SJSA1 (cell line): ENCODE results near the gene MYOM1. TPM values are rescaled to one million over a fixed set of nuclear protein-coding genes. Genes with fewer than 3 reads are reported as not detected.
A peak's percentile ranks its signal among the peaks of the same experiment; 100 is the strongest.

Experiments used
- DNase-seq, 2 experiments: peaks; one replicate each; pipeline ENCODE4 v3.0.0-alpha.2; 2015 to 2020; ENCODE audit warnings: low spot score in 2 of 2, low read depth in 1 of 2
- H3K27ac ChIP-seq: fragments of 250-450 bp; sonication (Bioruptor Pico); 2 replicates; pipeline ENCODE4 v1.5.1; 2020; ENCODE audit warnings: mild to moderate bottlenecking, moderate library complexity
- H3K27me3 ChIP-seq: fragments of 250-450 bp; sonication (Bioruptor Pico); replicated peaks from 2 replicates; pipeline ENCODE4 v1.5.1; 2020; ENCODE audit warnings: mild to moderate bottlenecking, moderate library complexity
- H3K36me3 ChIP-seq: fragments of 250-450 bp; sonication (Bioruptor Pico); 2 replicates; pipeline ENCODE4 v1.5.1; 2020; ENCODE audit warnings: mild to moderate bottlenecking
- H3K4me1 ChIP-seq: fragments of 250-450 bp; sonication (Bioruptor Pico); replicated peaks from 2 replicates; pipeline ENCODE4 v1.6.1; 2021; ENCODE audit warnings: mild to moderate bottlenecking
- H3K4me3 ChIP-seq: fragments of 250-450 bp; sonication (Bioruptor Pico); 2 replicates; pipeline ENCODE4 v1.5.1; 2020; ENCODE audit warnings: mild to moderate bottlenecking
- H3K9me3 ChIP-seq: fragments of 250-450 bp; sonication (Bioruptor Pico); replicated peaks from 2 replicates; pipeline ENCODE4 v1.5.1; 2020; ENCODE audit warnings: mild to moderate bottlenecking
- total RNA-seq: library from RNA; depleted of rRNA; stranded (reverse); fragments of >200 nt; shearing (Covaris generic); gene quantifications from 2 replicates; pipeline ENCODE4 v1.2.3, GENCODE V29; 2014

The MYOM1 gene
- total RNA-seq, 1 experiment from 2014 or later = not detected

DNA sequence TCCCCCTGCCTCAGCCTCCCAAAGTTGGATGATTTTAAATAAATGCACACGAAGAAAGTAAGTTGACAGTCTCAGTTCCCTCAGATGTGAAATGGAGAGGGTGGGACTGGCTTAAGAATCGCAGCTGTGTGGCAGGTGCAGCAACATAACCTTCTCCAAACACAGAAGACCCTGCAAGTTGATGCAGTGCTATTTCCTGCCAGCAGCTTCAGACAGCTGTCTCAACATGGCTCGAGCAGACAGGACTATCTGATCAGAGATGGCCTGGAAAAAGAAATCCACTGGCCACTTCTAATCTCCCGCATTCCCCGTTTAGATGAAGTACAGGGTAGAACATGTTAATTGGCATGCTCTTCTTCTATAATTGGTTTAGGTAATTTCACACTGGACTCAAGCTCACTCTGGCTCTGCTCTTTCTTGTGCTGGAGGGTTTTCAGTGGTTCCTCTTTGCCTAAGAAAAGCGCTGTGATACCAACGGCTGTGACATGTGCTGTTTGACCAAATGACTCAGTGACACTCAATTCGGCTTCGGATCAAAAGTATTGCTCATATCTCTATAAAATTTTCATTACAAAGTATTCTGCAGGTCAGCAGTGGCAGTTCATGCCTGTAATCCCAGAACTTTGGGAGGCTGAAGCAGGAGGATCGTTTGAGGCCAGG is 40.2 kb downstream of the MYOM1 start:
- no peaks in the 10 kb centered on the region for H3K27me3 ChIP-seq
- H3K36me3 ChIP-seq = no peaks in the 10 kb centered on the region
- no peaks in the 10 kb centered on the region for H3K9me3 ChIP-seq
- peaks cover 34% of the 10 kb centered on the region for H3K4me1 ChIP-seq
- no peak for DNase-seq
- H3K4me3 ChIP-seq = no peak overlapping the region
- H3K27ac ChIP-seq = 0 out of 2 replicates have a peak overlapping the region, but pooled peaks have one; percentile 17

DNA sequence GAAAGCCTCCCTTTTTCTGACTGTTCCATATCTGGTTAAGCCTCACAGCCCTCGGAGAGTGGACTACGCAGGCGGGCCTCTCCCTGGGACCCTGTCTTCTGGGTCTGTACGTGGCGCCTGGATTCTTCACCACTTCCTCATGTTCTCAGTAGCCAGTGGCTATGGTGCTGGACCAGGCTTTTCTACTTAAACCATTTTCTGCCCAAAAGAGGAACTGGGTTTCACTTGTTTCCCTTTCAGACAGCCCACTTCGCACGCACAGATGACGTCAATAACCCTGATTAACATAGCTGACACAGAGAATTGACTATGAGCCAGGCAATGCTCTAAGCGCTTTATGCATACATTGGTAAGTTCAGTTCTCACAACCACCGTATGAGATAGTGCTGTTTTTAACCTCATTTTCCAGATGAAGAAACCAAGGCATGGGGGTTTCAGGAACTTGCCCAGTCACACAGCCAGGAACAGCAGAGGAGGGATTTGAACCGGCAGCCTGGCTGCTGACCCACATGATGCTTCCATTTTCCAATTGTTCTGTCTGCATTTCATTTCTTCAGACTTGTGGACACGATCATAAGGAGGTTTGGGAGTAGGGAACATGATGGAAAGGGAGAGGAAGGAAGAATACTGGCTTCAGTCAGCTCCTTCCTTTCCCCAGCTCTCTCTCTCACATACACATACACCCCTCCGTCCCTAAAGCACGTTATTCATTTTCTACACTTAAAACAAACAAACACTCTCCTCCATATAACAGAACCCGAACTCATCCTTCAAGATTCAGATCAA is 41.7 kb downstream of the MYOM1 start:
- Histone ChIP-seq H3K27me3 (no peaks in the 10 kb centered on the region), H3K27ac (no peak overlapping the region), H3K4me1 (peaks cover 37% of the 10 kb centered on the region), H3K36me3 (no peaks in the 10 kb centered on the region), H3K4me3 (no peak overlapping the region), H3K9me3 (no peaks in the 10 kb centered on the region)
- DNase-seq = no peak

DNA sequence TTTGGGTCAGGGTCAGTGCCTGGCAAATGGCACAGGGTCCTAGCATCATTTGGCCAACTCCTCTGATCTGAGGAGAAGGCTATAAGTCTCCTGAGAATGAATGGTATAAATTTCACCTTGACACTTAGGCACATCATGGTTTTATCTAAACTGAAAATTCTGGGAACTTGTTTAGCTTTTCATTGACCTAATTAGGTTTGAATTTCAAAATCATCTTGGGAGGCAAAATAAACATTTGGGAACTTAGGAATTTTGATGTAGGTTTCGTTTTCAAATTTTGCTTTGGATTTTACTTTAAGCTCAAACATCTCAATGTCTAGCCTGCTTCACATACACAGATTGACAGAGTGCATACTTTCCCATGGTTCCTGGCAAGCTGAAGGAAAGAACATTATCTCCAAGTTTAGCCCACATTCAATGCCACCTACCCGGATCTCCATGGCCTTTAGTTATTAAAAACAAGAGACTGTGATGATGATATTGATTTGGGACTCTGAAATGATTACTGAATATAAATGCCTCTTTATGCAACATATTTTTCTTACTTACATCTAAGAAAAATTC is 44.5 kb downstream of the MYOM1 start:
- Histone ChIP-seq H3K27me3 (no peaks in the 10 kb centered on the region), H3K36me3 (no peaks in the 10 kb centered on the region), H3K9me3 (no peaks in the 10 kb centered on the region), H3K4me3 (no peak overlapping the region), H3K4me1 (peaks cover 33% of the 10 kb centered on the region), H3K27ac (peak overlapping the region; percentile 19)
- DNase-seq = peak in 1 of 2 experiments; percentile 47

DNA sequence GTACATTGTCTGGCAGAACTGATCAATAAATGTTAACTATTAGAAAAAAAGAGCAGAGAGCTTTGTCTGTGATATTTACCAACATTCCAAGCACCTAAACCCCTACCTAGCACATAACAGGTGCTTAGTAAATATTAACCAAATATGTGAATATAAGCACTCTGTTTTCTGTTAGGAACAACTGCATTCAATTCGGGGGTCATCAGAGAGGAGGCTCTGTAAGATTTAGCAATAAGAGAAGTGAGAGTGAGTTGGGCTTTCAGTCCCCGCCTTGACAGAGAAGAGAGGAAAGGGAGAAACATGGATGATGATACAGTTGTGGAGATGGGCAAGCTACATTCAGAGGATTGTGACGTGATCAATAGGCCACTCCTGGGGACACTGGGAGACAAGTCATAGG is 47.7 kb downstream of the MYOM1 start:
- H3K4me1 ChIP-seq = peaks cover 17% of the 10 kb centered on the region
- no peak for DNase-seq
- no peaks in the 10 kb centered on the region for H3K9me3 ChIP-seq
- H3K36me3 ChIP-seq = no peaks in the 10 kb centered on the region
- H3K27me3 ChIP-seq = peaks cover 3% of the 10 kb centered on the region; the same call in 1 of the 2 replicates
- no peak overlapping the region for H3K4me3 ChIP-seq
- no peak overlapping the region for H3K27ac ChIP-seq

DNA sequence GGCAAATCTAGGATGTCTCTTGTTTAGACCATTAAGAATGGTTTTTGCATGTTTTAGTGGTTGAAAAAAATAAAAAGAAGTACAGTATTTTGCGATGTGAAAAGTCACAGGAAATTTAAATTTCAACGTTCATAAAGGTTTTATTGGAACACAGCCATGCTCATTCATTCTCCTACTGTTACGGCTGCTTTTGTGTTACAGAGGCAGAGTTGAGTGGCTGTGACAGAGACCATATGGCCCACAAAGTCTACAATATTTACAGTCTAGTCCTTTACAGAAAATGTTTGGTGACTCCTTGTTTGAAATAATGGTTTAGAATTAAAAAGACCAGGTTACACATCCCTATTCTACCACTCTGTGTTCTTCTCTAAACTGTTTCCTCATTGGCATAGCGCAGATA is 48.1 kb downstream of the MYOM1 start:
- Histone ChIP-seq H3K4me1 (peaks cover 17% of the 10 kb centered on the region), H3K27me3 (peaks cover 3% of the 10 kb centered on the region; the same call in 1 of the 2 replicates), H3K4me3 (no peak overlapping the region), H3K36me3 (no peaks in the 10 kb centered on the region), H3K27ac (no peak overlapping the region), H3K9me3 (no peaks in the 10 kb centered on the region)
- no peak for DNase-seq

DNA sequence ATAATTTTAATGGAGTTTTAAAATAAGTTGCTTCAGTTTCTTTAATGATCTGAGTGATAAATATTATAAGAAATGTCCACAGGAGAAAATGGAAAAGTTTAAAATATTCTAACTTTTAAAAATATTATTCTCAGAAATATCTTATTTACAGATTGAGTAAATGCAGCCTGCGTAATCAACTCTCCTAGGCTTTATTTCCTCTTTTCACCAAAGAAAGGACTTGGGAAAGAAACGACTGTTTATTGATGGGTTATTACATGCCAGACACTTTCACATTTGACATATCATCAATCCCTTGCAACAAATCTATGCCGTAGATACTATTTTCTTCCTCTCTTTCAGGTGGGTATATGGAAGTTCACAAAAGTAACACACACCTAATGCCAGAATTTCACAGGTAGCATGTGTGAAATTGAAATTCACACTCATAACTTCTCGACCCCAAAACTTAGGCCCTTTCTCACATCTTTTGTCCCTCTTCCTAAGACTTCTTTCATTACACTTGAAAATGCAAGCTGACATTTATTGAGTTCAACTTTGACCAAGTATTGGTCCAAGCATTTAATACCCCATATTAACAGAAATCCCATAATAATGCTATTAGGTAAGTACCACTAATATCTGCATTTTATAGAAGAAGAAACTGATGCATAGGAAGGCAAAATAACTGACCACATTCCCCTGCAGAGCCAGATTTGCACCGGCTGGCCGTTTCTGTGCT is 49.2 kb downstream of the MYOM1 start:
- Histone ChIP-seq H3K27ac (no peak overlapping the region), H3K27me3 (peaks cover 3% of the 10 kb centered on the region; the same call in 1 of the 2 replicates), H3K4me1 (peaks cover 13% of the 10 kb centered on the region), H3K9me3 (no peaks in the 10 kb centered on the region), H3K36me3 (no peaks in the 10 kb centered on the region), H3K4me3 (no peak overlapping the region)
- no peak for DNase-seq

DNA sequence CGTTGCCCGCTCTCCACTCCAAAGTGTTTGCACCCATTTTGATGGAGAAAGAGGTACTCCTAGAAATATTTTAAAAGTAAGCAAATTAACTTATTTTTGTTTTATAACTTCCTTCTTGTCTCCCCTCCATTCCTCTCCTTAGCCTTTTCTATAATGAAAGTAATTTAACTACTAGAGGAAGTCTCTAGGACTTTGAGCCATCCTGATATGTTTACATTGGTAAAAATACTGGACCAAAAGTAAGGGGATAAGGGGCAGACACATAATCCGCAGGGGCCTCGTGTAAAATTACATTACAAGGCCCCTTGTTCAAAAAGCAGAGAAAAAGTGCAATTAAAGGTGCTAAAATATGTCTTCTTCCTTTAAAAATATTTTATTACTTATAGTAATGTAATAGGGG is 55.4 kb downstream of the MYOM1 start:
- no peak for DNase-seq
- Histone ChIP-seq H3K4me1 (no peaks in the 10 kb centered on the region), H3K9me3 (no peaks in the 10 kb centered on the region), H3K27me3 (peaks cover 3% of the 10 kb centered on the region; the same call in 1 of the 2 replicates), H3K36me3 (no peaks in the 10 kb centered on the region), H3K4me3 (no peak overlapping the region), H3K27ac (no peak overlapping the region)

DNA sequence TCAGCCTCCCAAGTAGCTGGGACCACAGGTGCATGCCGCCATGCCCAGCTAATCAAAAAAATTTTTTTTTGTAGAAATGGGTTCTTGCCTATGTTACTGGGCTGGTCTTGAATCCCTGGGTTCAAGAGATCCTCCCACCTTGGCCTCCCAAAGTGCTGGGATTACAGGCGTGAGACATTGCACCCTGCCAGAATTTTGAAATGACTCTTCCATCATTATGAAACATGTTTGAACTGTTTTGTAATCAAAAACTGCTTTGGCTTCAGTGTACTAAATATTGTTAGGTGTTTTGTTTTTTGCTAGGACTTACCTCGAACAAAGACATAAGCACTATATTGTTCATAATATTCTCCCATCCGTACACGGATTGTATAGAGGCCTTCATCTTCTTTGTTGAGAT is 55.8 kb downstream of the MYOM1 start:
- no peaks in the 10 kb centered on the region for H3K36me3 ChIP-seq
- H3K27me3 ChIP-seq = no peaks in the 10 kb centered on the region
- H3K4me3 ChIP-seq = no peak overlapping the region
- no peak for DNase-seq
- H3K27ac ChIP-seq = no peak overlapping the region
- no peaks in the 10 kb centered on the region for H3K9me3 ChIP-seq
- H3K4me1 ChIP-seq = no peaks in the 10 kb centered on the region

DNA sequence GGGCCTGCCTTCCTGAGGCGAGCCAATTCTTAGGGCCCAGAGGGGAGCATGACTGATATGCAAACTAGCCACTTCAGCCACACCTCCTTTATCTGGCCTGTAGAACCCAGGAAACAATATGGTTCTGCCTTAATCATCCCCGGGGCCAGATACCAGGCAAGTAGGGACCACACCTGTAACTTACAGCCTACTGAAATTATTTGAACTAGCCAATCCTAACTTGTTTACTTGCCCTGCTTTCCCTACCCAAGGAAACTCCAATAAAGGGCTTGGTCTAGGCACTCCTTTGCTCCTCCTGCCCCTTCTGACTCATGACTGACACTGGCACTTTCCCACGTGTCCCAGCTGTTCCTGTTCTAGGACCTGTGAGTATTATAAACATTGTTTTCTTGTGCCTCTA is 57.6 kb downstream of the MYOM1 start:
- H3K27me3 ChIP-seq = no peaks in the 10 kb centered on the region
- DNase-seq = no peak

DNA sequence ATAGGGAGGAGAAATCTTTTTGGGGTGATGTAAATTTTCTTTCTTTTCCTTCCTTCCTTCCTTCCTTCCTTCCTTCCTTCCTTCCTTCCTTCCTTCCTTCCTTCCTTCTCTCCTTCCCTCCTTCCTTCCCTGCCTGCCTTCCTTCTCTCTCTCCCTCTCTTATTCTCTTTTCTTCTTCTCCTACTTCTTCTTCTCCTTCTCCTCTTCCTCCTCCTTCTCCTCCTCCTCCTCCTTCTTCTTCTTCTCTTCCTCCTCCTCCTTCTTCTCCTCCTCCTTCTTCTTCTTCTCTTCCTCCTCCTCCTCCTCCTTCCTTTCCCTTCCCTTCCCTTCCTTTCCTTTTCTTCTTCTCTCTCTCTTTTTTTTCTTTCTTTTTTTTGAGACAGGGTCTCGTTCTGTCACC is 59.9 kb downstream of the MYOM1 start:
- Histone ChIP-seq H3K9me3 (no peaks in the 10 kb centered on the region), H3K36me3 (no peaks in the 10 kb centered on the region), H3K27ac (no peak overlapping the region)

More for the DNA sequence above, 57.6 kb downstream of the MYOM1 start:
- H3K27ac ChIP-seq = no peak overlapping the region
- no peak overlapping the region for H3K4me3 ChIP-seq
- no peaks in the 10 kb centered on the region for H3K9me3 ChIP-seq
- H3K36me3 ChIP-seq = no peaks in the 10 kb centered on the region
- H3K4me1 ChIP-seq = no peaks in the 10 kb centered on the region

DNA sequence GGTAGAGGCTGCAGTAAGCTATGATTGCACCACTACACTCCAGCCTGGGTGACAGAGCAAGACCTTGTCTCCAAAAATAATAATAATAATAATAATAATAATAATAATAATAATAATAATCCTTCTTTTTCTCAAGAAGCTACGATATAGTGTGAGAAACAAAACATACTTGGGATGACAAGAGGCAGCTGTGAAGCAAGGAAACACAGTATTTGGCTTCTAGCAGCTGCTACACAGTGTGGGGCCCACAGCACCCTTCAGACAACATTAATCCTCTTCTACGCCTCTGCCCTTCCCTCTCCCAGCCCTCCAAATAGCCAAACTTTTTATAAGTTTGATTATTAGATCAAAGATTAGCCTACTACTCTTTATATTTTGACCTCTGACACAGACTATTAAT is 62.2 kb downstream of the MYOM1 start:
- DNase-seq = no peak
- no peaks in the 10 kb centered on the region for H3K36me3 ChIP-seq
- H3K4me1 ChIP-seq = no peaks in the 10 kb centered on the region
- H3K27me3 ChIP-seq = no peaks in the 10 kb centered on the region
- H3K4me3 ChIP-seq = no peak overlapping the region
- H3K9me3 ChIP-seq = no peaks in the 10 kb centered on the region
- no peak overlapping the region for H3K27ac ChIP-seq

More for the DNA sequence above, 59.9 kb downstream of the MYOM1 start:
- H3K4me1 ChIP-seq = no peaks in the 10 kb centered on the region
- H3K27me3 ChIP-seq = no peaks in the 10 kb centered on the region
- DNase-seq = no peak
- H3K4me3 ChIP-seq = no peak overlapping the region

DNA sequence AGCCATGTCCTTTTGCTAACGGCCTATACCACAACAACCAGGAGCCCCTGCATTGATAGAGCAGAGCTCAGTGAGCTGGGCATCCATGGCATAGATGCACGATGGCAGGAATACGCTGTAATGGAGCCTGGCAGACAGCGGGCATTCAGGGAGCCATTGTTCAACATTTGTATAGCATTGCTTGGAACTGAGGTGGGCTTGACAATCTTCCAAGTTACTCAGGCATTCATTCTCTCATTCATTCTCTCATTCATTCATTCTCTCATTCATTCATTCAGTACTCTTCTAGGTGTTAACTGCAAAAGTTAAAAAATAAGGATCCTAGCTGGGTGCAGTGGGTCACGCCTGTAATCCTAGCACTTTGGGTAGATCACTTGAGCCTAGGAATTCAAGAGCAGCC is 62.7 kb downstream of the MYOM1 start:
- no peaks in the 10 kb centered on the region for H3K9me3 ChIP-seq
- H3K4me3 ChIP-seq = no peak overlapping the region
- H3K27me3 ChIP-seq = no peaks in the 10 kb centered on the region
- H3K36me3 ChIP-seq = no peaks in the 10 kb centered on the region
- no peak for DNase-seq
- no peak overlapping the region for H3K27ac ChIP-seq
- no peaks in the 10 kb centered on the region for H3K4me1 ChIP-seq

DNA sequence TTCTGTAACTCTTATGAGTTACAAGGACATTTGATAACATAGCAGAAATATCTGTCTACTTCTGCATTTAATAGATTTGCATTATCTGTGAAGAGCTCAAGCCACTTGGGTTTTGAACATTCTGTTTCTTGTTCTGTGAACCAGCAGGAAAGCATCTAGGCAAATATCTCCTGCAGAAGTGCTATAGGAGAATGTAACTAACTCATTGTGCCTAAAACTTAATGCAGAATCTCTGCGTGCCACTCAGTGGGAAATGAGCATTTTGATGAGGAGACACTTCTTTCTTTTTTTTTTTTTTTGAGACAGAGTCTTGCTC is 63.5 kb downstream of the MYOM1 start:
- DNase-seq = no peak
- Histone ChIP-seq H3K27ac (no peak overlapping the region), H3K36me3 (no peaks in the 10 kb centered on the region), H3K4me1 (no peaks in the 10 kb centered on the region), H3K4me3 (no peak overlapping the region), H3K27me3 (no peaks in the 10 kb centered on the region), H3K9me3 (no peaks in the 10 kb centered on the region)

DNA sequence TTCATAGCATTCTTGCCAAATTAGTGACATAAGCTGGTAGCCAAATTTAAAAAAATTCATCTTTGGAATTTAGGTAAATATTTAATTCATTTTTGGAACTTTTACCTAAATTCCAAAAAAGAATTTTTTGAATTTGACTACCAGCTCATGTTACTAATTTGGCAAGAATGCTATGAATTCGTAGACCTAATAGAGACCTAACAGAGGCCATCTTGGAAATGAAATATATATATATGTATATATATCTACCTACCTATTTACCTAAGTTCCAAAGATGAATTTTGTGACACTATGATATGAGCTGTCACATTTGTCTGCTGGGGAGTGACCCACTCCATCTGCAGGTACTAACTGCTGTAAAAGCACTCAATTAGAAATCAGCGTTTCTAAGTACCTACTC is 65.6 kb downstream of the MYOM1 start:
- Histone ChIP-seq H3K9me3 (no peaks in the 10 kb centered on the region), H3K4me1 (no peaks in the 10 kb centered on the region), H3K36me3 (no peaks in the 10 kb centered on the region), H3K4me3 (no peak overlapping the region), H3K27ac (no peak overlapping the region), H3K27me3 (no peaks in the 10 kb centered on the region)
- no peak for DNase-seq
